DND-41 (cell line): Measurements from ENCODE around the gene GINS2.

Experiments
- ATAC-seq: fragments of 200-7000 bp; cut with Tn5 transposase; 3 replicates; pipeline ENCODE4 v1.9.1; 2021; ENCODE audit warnings: low read depth; ENCODE audit not compliant: insufficient read depth
- DNase-seq: peaks from one replicate; pipeline ENCODE4 v3.0.0-alpha.2; 2020
- H2AFZ ChIP-seq: 2 replicates; pipeline ENCODE4 v1.6.0; 2012; ENCODE audit warnings: low read depth, low read length
- H3K27ac ChIP-seq: 2 replicates; pipeline ENCODE4 v1.5.1; 2012; ENCODE audit warnings: low read length, inconsistent platforms
- H3K27me3 ChIP-seq: fragments of 200-600 bp; sonication (generic); 2 replicates; pipeline ENCODE4 v1.6.0; 2012; ENCODE audit warnings: low read length, mild to moderate bottlenecking, inconsistent platforms; ENCODE audit not compliant: insufficient read depth, poor library complexity
- H3K36me3 ChIP-seq: 2 replicates; pipeline ENCODE4 v1.5.1; 2012; ENCODE audit warnings: low read length, inconsistent platforms; ENCODE audit not compliant: insufficient read depth
- H3K4me1 ChIP-seq: 2 replicates; pipeline ENCODE4 v1.5.1; 2012; ENCODE audit warnings: mild to moderate bottlenecking, low read length; ENCODE audit not compliant: insufficient read depth
- H3K4me2 ChIP-seq: 2 replicates; pipeline ENCODE4 v1.6.0; 2012; ENCODE audit warnings: mild to moderate bottlenecking, moderate library complexity, low read length, inconsistent platforms; ENCODE audit not compliant: insufficient read depth
- H3K4me3 ChIP-seq, 2 experiments: fragments of 200-600 bp in 1 of 2; shearing (Covaris generic) in 1 of 2; 2 replicates each; pipeline ENCODE4 v1.5.1; 2012 to 2016; ENCODE audit warnings: inconsistent platforms in 2 of 2, low read length in 2 of 2, mild to moderate bottlenecking in 2 of 2, low read depth in 1 of 2, moderate library complexity in 1 of 2
- H3K79me2 ChIP-seq: 2 replicates; pipeline ENCODE4 v1.6.0; 2012; ENCODE audit warnings: low read length, inconsistent platforms; ENCODE audit not compliant: insufficient read depth
- H3K9ac ChIP-seq: 2 replicates; pipeline ENCODE4 v1.6.0; 2012; ENCODE audit warnings: low read depth, mild to moderate bottlenecking, inconsistent platforms, low read length, moderate library complexity
- H3K9me3 ChIP-seq: 2 replicates; pipeline ENCODE4 v1.5.1; 2012; ENCODE audit warnings: low read length, moderate library complexity, mild to moderate bottlenecking, inconsistent platforms; ENCODE audit not compliant: insufficient read depth, severe bottlenecking
- H4K20me1 ChIP-seq: 2 replicates; pipeline ENCODE4 v1.6.0; 2012; ENCODE audit warnings: low read length; ENCODE audit not compliant: insufficient read depth
- CTCF ChIP-seq: IDR thresholded peaks from 2 replicates; pipeline ENCODE4 v1.5.1; 2012; ENCODE audit warnings: borderline replicate concordance, low read length, moderate library complexity, mild to moderate bottlenecking; ENCODE audit not compliant: poor library complexity, severe bottlenecking; ENCODE audit errors: extremely low read depth
- EZH2 ChIP-seq: IDR thresholded peaks from 3 replicates; pipeline ENCODE4 v1.6.1; 2012; ENCODE audit warnings: borderline replicate concordance, low read depth, mild to moderate bottlenecking, moderate library complexity, low read length, inconsistent platforms; ENCODE audit not compliant: severe bottlenecking

The GINS2 gene

GRCh38 chr16:85660843-85661739 is 27.7 kb downstream of the GINS2 start:
- ATAC-seq (no peak), DNase-seq (no peak)
- H3K79me2 ChIP-seq, result no peaks in the 10 kb centered on the region
- H3K36me3 ChIP-seq, result peaks cover 98% of the 10 kb centered on the region
- H3K9me3 ChIP-seq, result no peaks in the 10 kb centered on the region
- H2AFZ ChIP-seq, result no peak overlapping the region
- H3K4me2 ChIP-seq, result no peak overlapping the region
- H3K27me3 ChIP-seq, result no peaks in the 10 kb centered on the region
- no peak overlapping the region for H3K4me3 ChIP-seq
- no peak overlapping the region for H3K27ac ChIP-seq
- TF ChIP-seq CTCF (no peak), EZH2 (no peak)
- H3K9ac ChIP-seq, result no peak overlapping the region
- H4K20me1 ChIP-seq, result peaks cover 64% of the 10 kb centered on the region
- H3K4me1 ChIP-seq, result no peaks in the 10 kb centered on the region

GRCh38 chr16:85659805-85660511 is 28.8 kb downstream of the GINS2 start:
- DNase-seq (peak; percentile 72), ATAC-seq (peak; percentile 81)
- Histone ChIP-seq H3K27me3 (no peaks in the 10 kb centered on the region), H3K9me3 (no peaks in the 10 kb centered on the region), H2AFZ (no peak overlapping the region), H4K20me1 (peaks cover 65% of the 10 kb centered on the region), H3K27ac (no peak overlapping the region), H3K4me1 (no peaks in the 10 kb centered on the region), H3K4me2 (no peak overlapping the region), H3K9ac (no peak overlapping the region), H3K4me3 (no peak overlapping the region), H3K79me2 (no peaks in the 10 kb centered on the region), H3K36me3 (peaks cover 98% of the 10 kb centered on the region)
- TF ChIP-seq CTCF (peak; percentile 90), EZH2 (no peak)

GRCh38 chr16:85659336-85659735 is 29.4 kb downstream of the GINS2 start:
- Histone ChIP-seq H3K4me1 (no peaks in the 10 kb centered on the region), H3K9ac (no peak overlapping the region), H3K4me3 (no peak overlapping the region), H2AFZ (no peak overlapping the region), H4K20me1 (peaks cover 65% of the 10 kb centered on the region), H3K4me2 (no peak overlapping the region), H3K27ac (no peak overlapping the region), H3K79me2 (no peaks in the 10 kb centered on the region), H3K9me3 (no peaks in the 10 kb centered on the region), H3K27me3 (no peaks in the 10 kb centered on the region), H3K36me3 (peaks cover 98% of the 10 kb centered on the region)
- DNase-seq, result no peak
- ATAC-seq, result no peak
- TF ChIP-seq EZH2, result no peak
- no peak for TF ChIP-seq CTCF
